Stimulated activated CD4-positive, alpha-beta T cell treated with anti-CD3 and anti-CD28 coated beads, Interleukin-2, amount 100 ng/mL, for 48 hours (primary cell): ENCODE results near the gene MYH7.

Experiments used
- DNase-seq, 2 donors: peaks; one replicate each; pipeline ENCODE4 v3.0.0-alpha.2; 2020

Gene MYH7

GRCh38 chr14:23365732-23366425, 69.6 kb downstream of the MYH7 start:
- no peak for DNase-seq

DNA sequence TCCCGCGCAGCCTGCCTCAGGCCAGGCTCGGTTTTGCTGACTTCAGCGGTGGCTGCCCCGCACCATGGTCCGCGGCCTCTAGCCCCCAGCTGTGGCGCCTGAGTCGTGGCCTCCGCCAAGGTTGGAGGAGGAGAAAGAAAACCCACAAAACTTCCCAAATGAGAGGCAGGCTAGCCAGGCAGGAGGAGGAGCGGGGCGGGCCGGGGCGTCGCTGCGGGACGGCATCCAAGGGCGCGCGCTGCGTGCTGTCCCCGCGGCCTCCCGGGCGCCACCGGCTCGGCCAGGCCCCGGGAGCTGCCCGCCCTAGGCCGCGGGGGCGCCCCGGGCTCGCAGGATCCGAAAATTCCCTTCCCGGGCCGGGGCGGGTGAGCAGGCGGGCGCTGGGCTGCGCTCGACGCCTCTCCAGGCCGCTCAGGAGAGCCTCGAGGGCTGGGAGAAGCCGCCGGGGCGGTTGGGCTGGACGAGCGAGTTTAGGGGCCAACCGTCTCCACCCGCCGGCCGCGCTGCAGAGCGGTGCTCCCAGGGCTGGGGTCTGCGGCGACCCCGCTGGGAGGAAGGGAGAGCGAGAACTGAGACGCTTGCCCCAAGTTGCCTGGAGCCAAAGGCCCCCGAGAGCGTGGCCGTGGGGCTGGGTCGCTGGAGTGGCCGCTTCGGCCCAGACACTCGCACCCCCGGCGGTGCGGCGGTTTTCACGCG, 70.3 kb downstream of the MYH7 start, which contains the start of gene EFS:
EFS (minus strand) TSS at position 137 of the 696 bp plus-strand sequence. CDS start 147 bp downstream, outside the sequence.
- DNase-seq = no peak

GRCh38 chr14:23364164-23365035, 71.1 kb downstream of the MYH7 start:
- DNase-seq = no peak
